ENCODE measurements around the gene RAB4B.

The RAB4B gene

DNA sequence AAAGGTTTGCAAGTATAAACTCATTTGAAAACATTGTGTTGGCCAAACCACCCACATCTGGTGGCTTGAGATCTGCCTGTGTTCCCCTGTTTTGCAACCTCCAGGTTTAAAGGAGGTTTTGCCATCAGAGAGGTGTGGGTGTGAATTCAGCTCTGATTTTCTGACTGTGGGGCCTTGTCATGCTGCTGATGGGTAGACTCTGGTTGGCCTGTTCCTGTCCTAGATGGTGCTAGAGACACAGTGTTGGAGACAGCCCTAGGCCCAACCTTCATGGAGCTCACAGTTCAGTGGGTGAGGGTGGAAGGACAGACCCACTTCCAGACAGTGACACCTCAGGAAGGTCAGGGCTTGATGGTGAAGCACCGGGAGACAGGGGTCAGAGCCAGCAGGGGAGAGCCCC lies 7.5 kb downstream of the RAB4B start:
- no peaks in the 10 kb centered on the region for H3K79me2 ChIP-seq (ENCODE audit: control insufficient read depth, insufficient read depth, low read length)
- H2BK120ac ChIP-seq (ENCODE audit: low read depth, low read length), result no peak overlapping the region
- no peak overlapping the region for H3K9ac ChIP-seq (ENCODE audit: low read length)
- no peak overlapping the region for H3K27ac ChIP-seq (ENCODE audit: low read depth, low read length)
- no peak overlapping the region for H3K4me2 ChIP-seq (ENCODE audit: low read length)
- no peak overlapping the region for H4K8ac ChIP-seq (ENCODE audit: low read depth, low read length)
- no peak overlapping the region for H3K23ac ChIP-seq (ENCODE audit: low read length)
- H2BK15ac ChIP-seq (replicated peaks; ENCODE audit: low read depth), result no peak overlapping the region
- WGBS (ENCODE audit: extremely low coverage, insufficient coverage, low lambda C conversion rate), result no CpG with 5 or more reads among the region's 1 CpG
- no peaks in the 10 kb centered on the region for H3K36me3 ChIP-seq (ENCODE audit: control insufficient read depth, insufficient read depth, low read length)
- no peak overlapping the region for H3K18ac ChIP-seq (ENCODE audit: low read length)
- H4K5ac ChIP-seq (ENCODE audit: low read length), result no peak overlapping the region
- no peaks in the 10 kb centered on the region for H3K79me1 ChIP-seq (ENCODE audit: low read length)
- no peak overlapping the region for H3K56ac ChIP-seq (ENCODE audit: low read length)
- no peak overlapping the region for H2AK5ac ChIP-seq (ENCODE audit: low read length)
- no peaks in the 10 kb centered on the region for H3K4me1 ChIP-seq (ENCODE audit: control insufficient read depth, low read depth, low read length)
- no peak overlapping the region for H2BK5ac ChIP-seq (ENCODE audit: low read length)
- no peak for DNase-seq
- H3K4me3 ChIP-seq (ENCODE audit: low read length), result no peak overlapping the region
- no peak overlapping the region for H3K4ac ChIP-seq (ENCODE audit: low read depth, low read length)
- no peaks in the 10 kb centered on the region for H3K27me3 ChIP-seq (ENCODE audit: insufficient read depth, low read length, poor library complexity)

DNA sequence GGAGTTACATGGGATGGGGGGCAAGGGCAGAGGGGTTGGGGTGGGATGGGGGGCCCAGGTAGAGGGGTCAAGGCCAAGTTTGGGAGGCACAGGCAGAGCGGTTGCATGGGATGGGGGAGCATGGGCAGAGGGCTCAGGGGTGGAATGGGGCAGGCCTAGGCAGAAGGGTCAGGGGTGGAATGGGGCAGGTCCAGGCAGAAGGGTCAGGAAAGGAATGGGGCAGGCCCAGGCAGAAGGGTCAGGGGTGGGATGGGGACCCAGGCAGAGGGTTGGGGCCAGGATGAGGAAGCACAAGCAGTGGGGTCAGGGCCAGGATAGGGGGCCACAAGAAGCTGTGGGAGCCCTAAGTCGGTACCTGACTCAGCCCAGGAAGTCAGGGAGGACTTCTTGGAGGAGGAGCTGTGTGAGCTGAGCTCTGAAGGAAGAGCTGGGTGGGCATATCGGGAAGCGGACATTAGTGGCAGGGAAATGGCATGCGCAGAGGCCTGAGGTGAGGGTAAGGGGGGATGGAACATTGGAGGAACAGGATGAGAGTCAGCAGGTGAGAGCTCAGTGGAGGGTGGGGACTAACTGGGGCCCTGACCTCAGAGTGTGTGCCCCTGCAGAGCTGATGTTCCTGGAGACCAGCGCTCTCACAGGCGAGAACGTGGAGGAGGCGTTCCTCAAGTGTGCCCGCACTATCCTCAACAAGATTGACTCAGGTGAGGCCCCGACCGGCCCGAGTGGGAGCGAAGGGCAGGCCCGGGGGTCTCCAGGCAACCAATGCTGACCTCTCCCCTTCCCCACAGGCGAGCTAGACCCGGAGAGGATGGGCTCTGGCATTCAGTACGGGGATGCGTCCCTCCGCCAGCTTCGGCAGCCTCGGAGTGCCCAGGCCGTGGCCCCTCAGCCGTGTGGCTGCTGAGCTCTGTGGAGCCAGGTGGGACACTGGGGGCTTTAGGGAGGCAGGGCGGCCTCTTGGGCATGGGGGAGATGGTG lies 8.3 kb downstream of the RAB4B start:
- Histone ChIP-seq H3K4me2 (ENCODE audit: low read length) (no peak overlapping the region), H3K27ac (ENCODE audit: low read depth, low read length) (no peak overlapping the region), H2BK15ac (replicated peaks; ENCODE audit: low read depth) (no peak overlapping the region), H4K8ac (ENCODE audit: low read depth, low read length) (no peak overlapping the region), H3K27me3 (ENCODE audit: insufficient read depth, low read length, poor library complexity) (no peaks in the 10 kb centered on the region), H3K4ac (ENCODE audit: low read depth, low read length) (no peak overlapping the region), H4K5ac (ENCODE audit: low read length) (no peak overlapping the region), H3K18ac (ENCODE audit: low read length) (no peak overlapping the region), H3K79me2 (ENCODE audit: control insufficient read depth, insufficient read depth, low read length) (no peaks in the 10 kb centered on the region), H3K56ac (ENCODE audit: low read length) (no peak overlapping the region), H3K4me3 (ENCODE audit: low read length) (no peak overlapping the region), H3K36me3 (ENCODE audit: control insufficient read depth, insufficient read depth, low read length) (no peaks in the 10 kb centered on the region), H2BK5ac (ENCODE audit: low read length) (no peak overlapping the region), H3K23ac (ENCODE audit: low read length) (no peak overlapping the region), H3K9ac (ENCODE audit: low read length) (no peak overlapping the region), H2AK5ac (ENCODE audit: low read length) (no peak overlapping the region), H3K4me1 (ENCODE audit: control insufficient read depth, low read depth, low read length) (no peaks in the 10 kb centered on the region), H3K79me1 (ENCODE audit: low read length) (no peaks in the 10 kb centered on the region), H2BK120ac (ENCODE audit: low read depth, low read length) (no peak overlapping the region)
- no CpG with 5 or more reads among the region's 25 CpGs for WGBS (ENCODE audit: extremely low coverage, insufficient coverage, low lambda C conversion rate)
- no peak for DNase-seq

DNA sequence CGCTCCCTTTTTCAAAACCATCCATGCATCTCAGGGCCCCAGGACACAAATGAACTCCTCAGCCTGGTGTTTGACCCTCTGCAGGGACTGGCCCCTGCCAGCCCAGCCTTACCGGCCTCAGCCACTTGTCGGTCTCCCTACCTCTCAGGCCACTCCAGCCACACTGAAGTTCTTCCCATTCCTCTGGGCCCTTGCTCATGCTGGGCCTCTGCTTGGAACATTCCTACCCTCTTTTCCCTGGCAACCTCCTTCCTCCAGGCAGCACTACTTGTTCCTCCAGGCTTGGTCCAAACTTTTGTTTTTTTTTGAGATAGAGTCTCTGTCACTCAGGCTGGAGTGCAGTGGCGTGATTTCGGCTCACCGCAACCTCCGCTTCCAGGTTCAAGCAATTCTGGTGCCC lies 13.3 kb downstream of the RAB4B start:
- no peaks in the 10 kb centered on the region for H3K27me3 ChIP-seq (ENCODE audit: insufficient read depth, low read length, poor library complexity)
- H3K4me1 ChIP-seq (ENCODE audit: control insufficient read depth, low read depth, low read length), result no peaks in the 10 kb centered on the region
- no peak overlapping the region for H3K4me3 ChIP-seq (ENCODE audit: low read length)
- no CpG with 5 or more reads among the region's 7 CpGs for WGBS (ENCODE audit: extremely low coverage, insufficient coverage, low lambda C conversion rate)
- no peak overlapping the region for H3K23ac ChIP-seq (ENCODE audit: low read length)
- DNase-seq, result no peak
- H3K36me3 ChIP-seq (ENCODE audit: control insufficient read depth, insufficient read depth, low read length), result no peaks in the 10 kb centered on the region
- no peak overlapping the region for H3K18ac ChIP-seq (ENCODE audit: low read length)
- H3K4ac ChIP-seq (ENCODE audit: low read depth, low read length), result no peak overlapping the region
- no peak overlapping the region for H4K8ac ChIP-seq (ENCODE audit: low read depth, low read length)
- no peak overlapping the region for H4K5ac ChIP-seq (ENCODE audit: low read length)
- H3K79me1 ChIP-seq (ENCODE audit: low read length), result no peaks in the 10 kb centered on the region
- H2AK5ac ChIP-seq (ENCODE audit: low read length), result no peak overlapping the region
- no peaks in the 10 kb centered on the region for H3K79me2 ChIP-seq (ENCODE audit: control insufficient read depth, insufficient read depth, low read length)
- H2BK120ac ChIP-seq (ENCODE audit: low read depth, low read length), result no peak overlapping the region
- no peak overlapping the region for H3K4me2 ChIP-seq (ENCODE audit: low read length)
- no peak overlapping the region for H3K27ac ChIP-seq (ENCODE audit: low read depth, low read length)
- H3K9ac ChIP-seq (ENCODE audit: low read length), result no peak overlapping the region
- no peak overlapping the region for H3K56ac ChIP-seq (ENCODE audit: low read length)
- H2BK5ac ChIP-seq (ENCODE audit: low read length), result no peak overlapping the region
- H2BK15ac ChIP-seq (replicated peaks; ENCODE audit: low read depth), result no peak overlapping the region

- WGBS (ENCODE audit: extremely low coverage, insufficient coverage, low lambda C conversion rate), result no CpG with 5 or more reads among the region's 3 CpGs
- Histone ChIP-seq H2BK5ac (ENCODE audit: low read length) (no peak overlapping the region), H3K36me3 (ENCODE audit: control insufficient read depth, insufficient read depth, low read length) (no peaks in the 10 kb centered on the region)
Observed at GRCh38 chr19:40791996-40792395, 13.9 kb downstream of the RAB4B start.

DNA sequence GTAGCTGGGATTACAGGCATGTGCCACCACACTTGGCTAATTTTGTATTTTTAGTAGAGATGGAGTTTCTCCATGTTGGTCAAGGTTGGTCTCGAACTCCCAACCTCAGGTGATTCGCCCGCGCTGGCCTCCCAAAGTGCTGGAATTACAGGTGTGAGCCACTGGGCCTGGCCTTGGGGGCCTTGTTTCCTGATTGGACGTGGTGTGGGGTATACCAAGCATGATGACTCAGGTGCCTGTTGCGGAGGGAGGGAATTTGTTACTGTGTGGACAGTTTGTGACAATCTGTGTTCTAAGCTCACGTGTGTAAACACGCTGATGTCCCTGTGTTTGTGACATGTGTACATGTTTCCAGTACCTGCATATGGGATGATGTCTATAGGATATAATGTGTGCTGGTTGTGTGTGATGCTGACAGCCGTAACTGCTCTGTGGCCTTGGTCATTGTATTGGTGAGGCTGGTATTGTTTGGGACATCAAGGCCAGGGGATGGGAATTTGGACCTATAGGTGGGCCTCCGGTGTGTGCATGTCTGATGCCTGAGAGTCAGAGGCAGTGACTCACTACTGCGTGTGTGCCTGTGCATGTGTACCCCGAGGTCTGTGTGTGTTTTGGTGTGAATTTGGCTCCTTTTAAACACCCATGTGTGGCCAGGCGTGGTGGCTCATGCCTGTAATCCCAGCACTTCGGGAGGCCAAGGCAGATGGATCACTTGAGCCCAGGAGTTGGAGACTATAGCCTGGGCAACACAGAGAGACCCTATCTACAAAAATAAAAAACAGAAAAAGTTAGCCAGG lies 19.3 kb downstream of the RAB4B start:
- no peak overlapping the region for H2BK5ac ChIP-seq (ENCODE audit: low read length)
- H3K18ac ChIP-seq (ENCODE audit: low read length), result no peak overlapping the region
- H3K4ac ChIP-seq (ENCODE audit: low read depth, low read length), result no peak overlapping the region
- no peak for DNase-seq
- H4K8ac ChIP-seq (ENCODE audit: low read depth, low read length), result no peak overlapping the region
- H3K23ac ChIP-seq (ENCODE audit: low read length), result no peak overlapping the region
- peak overlapping the region; percentile 0 for H2AK5ac ChIP-seq (ENCODE audit: low read length)
- H3K36me3 ChIP-seq (ENCODE audit: control insufficient read depth, insufficient read depth, low read length), result peaks cover 2% of the 10 kb centered on the region
- no peak overlapping the region for H4K5ac ChIP-seq (ENCODE audit: low read length)
- H3K4me1 ChIP-seq (ENCODE audit: control insufficient read depth, low read depth, low read length), result no peaks in the 10 kb centered on the region
- H2BK120ac ChIP-seq (ENCODE audit: low read depth, low read length), result no peak overlapping the region
- no peak overlapping the region for H3K4me3 ChIP-seq (ENCODE audit: low read length)
- peak overlapping the region; percentile 71 for H3K9ac ChIP-seq (ENCODE audit: low read length)
- peaks cover 6% of the 10 kb centered on the region for H3K79me1 ChIP-seq (ENCODE audit: low read length)
- H3K79me2 ChIP-seq (ENCODE audit: control insufficient read depth, insufficient read depth, low read length), result peaks cover 29% of the 10 kb centered on the region
- no CpG with 5 or more reads among the region's 14 CpGs for WGBS (ENCODE audit: extremely low coverage, insufficient coverage, low lambda C conversion rate)
- H3K27ac ChIP-seq (ENCODE audit: low read depth, low read length), result peak overlapping the region; percentile 68
- H2BK15ac ChIP-seq (replicated peaks; ENCODE audit: low read depth), result no peak overlapping the region
- peak overlapping the region; percentile 82 for H3K56ac ChIP-seq (ENCODE audit: low read length)
- no peaks in the 10 kb centered on the region for H3K27me3 ChIP-seq (ENCODE audit: insufficient read depth, low read length, poor library complexity)
- H3K4me2 ChIP-seq (ENCODE audit: low read length), result no peak overlapping the region

More at GRCh38 chr19:40791996-40792395, 13.9 kb downstream of the RAB4B start:
- Histone ChIP-seq H3K56ac (ENCODE audit: low read length) (no peak overlapping the region), H3K4me3 (ENCODE audit: low read length) (no peak overlapping the region), H2BK120ac (ENCODE audit: low read depth, low read length) (no peak overlapping the region), H2AK5ac (ENCODE audit: low read length) (no peak overlapping the region), H4K8ac (ENCODE audit: low read depth, low read length) (no peak overlapping the region), H3K4me1 (ENCODE audit: control insufficient read depth, low read depth, low read length) (no peaks in the 10 kb centered on the region), H4K5ac (ENCODE audit: low read length) (no peak overlapping the region), H3K27ac (ENCODE audit: low read depth, low read length) (no peak overlapping the region), H3K79me1 (ENCODE audit: low read length) (no peaks in the 10 kb centered on the region), H3K23ac (ENCODE audit: low read length) (no peak overlapping the region), H3K18ac (ENCODE audit: low read length) (no peak overlapping the region), H3K4me2 (ENCODE audit: low read length) (no peak overlapping the region), H3K9ac (ENCODE audit: low read length) (no peak overlapping the region), H3K27me3 (ENCODE audit: insufficient read depth, low read length, poor library complexity) (no peaks in the 10 kb centered on the region), H3K4ac (ENCODE audit: low read depth, low read length) (no peak overlapping the region), H3K79me2 (ENCODE audit: control insufficient read depth, insufficient read depth, low read length) (no peaks in the 10 kb centered on the region), H2BK15ac (replicated peaks; ENCODE audit: low read depth) (no peak overlapping the region)
- DNase-seq, result no peak
